Activated CD4-positive, alpha-beta T cell treated with anti-CD3 and anti-CD28 coated beads, Interleukin-2, amount 50 U/mL, for 1 hour (primary cell): ENCODE results near the gene CBLC.
"Not testable (repeated sequence)": the region's sequence is repeated elsewhere in the genome, so short reads cannot be mapped to it uniquely, and the experiment has no call there.

ENCODE experiments used
- DNase-seq: peaks from one replicate; pipeline ENCODE4 v3.0.0-alpha.2; 2020

The CBLC gene

GRCh38 chr19:44822177-44822576, 44.5 kb downstream of the CBLC start:
- no peak for DNase-seq

GRCh38 chr19:44822670-44823372, 45.1 kb downstream of the CBLC start:
- no peak for DNase-seq

GRCh38 chr19:44823373-44823698, 45.6 kb downstream of the CBLC start:
- DNase-seq, result no peak

- DNase-seq, result no peak
Observed at GRCh38 chr19:44824761-44825160, 47.1 kb downstream of the CBLC start.

- DNase-seq, result not testable (repeated sequence)
Observed at GRCh38 chr19:44832875-44833274, 55.2 kb downstream of the CBLC start.

- not testable (repeated sequence) for DNase-seq
Observed at GRCh38 chr19:44834399-44834798, 56.7 kb downstream of the CBLC start.

GRCh38 chr19:44839276-44839675, 61.6 kb downstream of the CBLC start:
- no peak for DNase-seq

- DNase-seq, result no peak
Observed at GRCh38 chr19:44840811-44841210, 63.1 kb downstream of the CBLC start.

- DNase-seq, result no peak
Observed at GRCh38 chr19:44841231-44841630, 63.5 kb downstream of the CBLC start.

GRCh38 chr19:44845286-44845611, 67.6 kb downstream of the CBLC start:
- no peak for DNase-seq

- peak; percentile 71 for DNase-seq
Observed at GRCh38 chr19:44845612-44846454, 68.1 kb downstream of the CBLC start, which contains the start of gene NECTIN2. Gene NECTIN2 (plus strand): TSS chr19:44846297. CDS start chr19:44846526, 229 bp downstream.

GRCh38 chr19:44846455-44847143, 68.9 kb downstream of the CBLC start:
- no peak for DNase-seq

GRCh38 chr19:44847144-44848035, 69.7 kb downstream of the CBLC start:
- no peak for DNase-seq

- no peak for DNase-seq
Observed at GRCh38 chr19:44848036-44848811, 70.5 kb downstream of the CBLC start.

- no peak for DNase-seq
Observed at GRCh38 chr19:44848812-44849447, 71.2 kb downstream of the CBLC start.
